Fibroblast of villous mesenchyme (primary cell): Measurements from ENCODE around the gene OR1J4. TPM values are rescaled to one million over a fixed set of nuclear protein-coding genes. Genes with fewer than 3 reads are reported as not detected.

Experiments
- DNase-seq: peaks from one replicate; pipeline ENCODE4 v3.0.0-alpha.2; 2010; ENCODE audit warnings: low read depth
- H3K4me3 ChIP-seq: 2 replicates; pipeline ENCODE4 v1.5.1; 2011; ENCODE audit warnings: low read depth, mild to moderate bottlenecking, low read length
- CTCF ChIP-seq: IDR thresholded peaks from 2 replicates; pipeline ENCODE4 v1.5.1; 2012; ENCODE audit warnings: low read depth, mild to moderate bottlenecking, low read length; ENCODE audit not compliant: insufficient read depth
- total RNA-seq: library from RNA; depleted of rRNA; stranded (reverse); fragments of >200 nt; gene quantifications from 2 replicates; pipeline ENCODE4 v1.2.3, GENCODE V29; 2012

Gene OR1J4
- not detected in 2 replicates for total RNA-seq

- no peak within 1 kb of the TSS for H3K4me3 ChIP-seq
- no peak for DNase-seq
- TF ChIP-seq CTCF, result no peak
Measured at GRCh38 chr9:122518841-122519240, at the start of gene OR1J4. Gene OR1J4 (plus strand): TSS chr9:122519141. CDS start chr9:122519141, 0 bp downstream.

- DNase-seq, result no peak
- TF ChIP-seq CTCF, result no peak
Measured at GRCh38 chr9:122474561-122474960, 44.4 kb upstream of the OR1J4 start.

GRCh38 chr9:122475717-122476116 lies 43.2 kb upstream of the OR1J4 start:
- no peak overlapping the region for H3K4me3 ChIP-seq
- TF ChIP-seq CTCF, result no peak
- DNase-seq, result no peak

More at GRCh38 chr9:122474561-122474960, 44.4 kb upstream of the OR1J4 start:
- no peak overlapping the region for H3K4me3 ChIP-seq

GRCh38 chr9:122477346-122477745 lies 41.6 kb upstream of the OR1J4 start:
- DNase-seq, result no peak
- TF ChIP-seq CTCF, result no peak
- H3K4me3 ChIP-seq, result no peak overlapping the region

GRCh38 chr9:122477826-122478225 lies 41.1 kb upstream of the OR1J4 start, which contains the start of gene OR1J1:
Gene OR1J1 (minus strand): TSS chr9:122477926. CDS start chr9:122477926, 0 bp downstream.
- no peak for TF ChIP-seq CTCF
- DNase-seq, result no peak
- H3K4me3 ChIP-seq, result no peak within 1 kb of the TSS

GRCh38 chr9:122479062-122479461 lies 39.9 kb upstream of the OR1J4 start:
- TF ChIP-seq CTCF, result no peak
- H3K4me3 ChIP-seq, result no peak overlapping the region

GRCh38 chr9:122498883-122499288 lies 20.1 kb upstream of the OR1J4 start:
- H3K4me3 ChIP-seq, result no peak overlapping the region
- TF ChIP-seq CTCF, result peak; percentile 83
- DNase-seq, result peak; percentile 60

More at GRCh38 chr9:122479062-122479461, 39.9 kb upstream of the OR1J4 start:
- no peak for DNase-seq
